HG02623 (cell line): ENCODE data around the gene CISD3.

ENCODE experiments used
- ATAC-seq: cut with Tn5 transposase; IDR thresholded peaks from one replicate; pipeline ENCODE4 v1.9.1; 2021; ENCODE audit warnings: moderate library complexity; ENCODE audit not compliant: unreplicated experiment

Gene CISD3

GRCh38 chr17:38727736-38728135 lies 2.4 kb upstream of the CISD3 start:
- ATAC-seq, result no peak

- no peak for ATAC-seq
Observed at GRCh38 chr17:38728290-38728831, 1.8 kb upstream of the CISD3 start.

GRCh38 chr17:38729368-38729885 lies 714 bp upstream of the CISD3 start:
- ATAC-seq, result no peak

GRCh38 chr17:38730526-38731379 lies 612 bp downstream of the CISD3 start:
- ATAC-seq, result no peak

- no peak for ATAC-seq
Observed at GRCh38 chr17:38731526-38732294, 1.6 kb downstream of the CISD3 start.

- no peak for ATAC-seq
Observed at GRCh38 chr17:38732376-38733281, 2.5 kb downstream of the CISD3 start.

- no peak for ATAC-seq
Observed at GRCh38 chr17:38733282-38733981, 3.3 kb downstream of the CISD3 start.

GRCh38 chr17:38733982-38734973 lies 4.1 kb downstream of the CISD3 start:
- no peak for ATAC-seq

GRCh38 chr17:38735161-38735997 lies 5.2 kb downstream of the CISD3 start:
- no peak for ATAC-seq

GRCh38 chr17:38738007-38738662 lies 8.0 kb downstream of the CISD3 start:
- ATAC-seq, result no peak

GRCh38 chr17:38738686-38739085 lies 8.5 kb downstream of the CISD3 start:
- ATAC-seq, result no peak

GRCh38 chr17:38739305-38739704 lies 9.2 kb downstream of the CISD3 start:
- ATAC-seq, result no peak

- ATAC-seq, result no peak
Observed at GRCh38 chr17:38740044-38740443, 9.9 kb downstream of the CISD3 start.

- ATAC-seq, result no peak
Observed at GRCh38 chr17:38740806-38741205, 10.7 kb downstream of the CISD3 start.

GRCh38 chr17:38741461-38741860 lies 11.3 kb downstream of the CISD3 start:
- ATAC-seq, result no peak

GRCh38 chr17:38741921-38742410 lies 11.8 kb downstream of the CISD3 start:
- no peak for ATAC-seq
